IPS DF 6.9 (cell line): ENCODE data around the gene ANKRD6.

Experiments used
- DNase-seq: peaks from one replicate; pipeline ENCODE4 v3.0.0-alpha.2; 2013; ENCODE audit warnings: low read depth, low spot score
- H3K27ac ChIP-seq: one replicate; pipeline ENCODE4 v1.5.1; 2013; ENCODE audit warnings: low read length, control low read depth
- H3K27me3 ChIP-seq: 2 replicates; pipeline ENCODE4 v1.6.1; 2013; ENCODE audit warnings: mild to moderate bottlenecking, low read length; ENCODE audit not compliant: control insufficient read depth, insufficient read depth
- H3K36me3 ChIP-seq: 2 replicates; pipeline ENCODE4 v1.6.1; 2013; ENCODE audit warnings: low read length; ENCODE audit not compliant: control insufficient read depth, insufficient read depth
- H3K4me1 ChIP-seq: 2 replicates; pipeline ENCODE4 v1.6.1; 2013; ENCODE audit warnings: low read length; ENCODE audit not compliant: control insufficient read depth, insufficient read depth
- H3K4me3 ChIP-seq: 2 replicates; pipeline ENCODE4 v1.5.1; 2013; ENCODE audit warnings: mild to moderate bottlenecking, low read length
- H3K9me3 ChIP-seq: 2 replicates; pipeline ENCODE4 v1.6.1; 2013; ENCODE audit warnings: low read length, inconsistent platforms; ENCODE audit not compliant: control insufficient read depth, insufficient read depth
- WGBS: extraction: QIAGEN DNeasy Blood & Tissue Kit; methylation state at CpG from one replicate; pipeline ENCODE4 v1.1.7; 2013; ENCODE audit warnings: mixed read lengths, missing lambda C conversion rate; ENCODE audit not compliant: insufficient read length, insufficient coverage; 5-methylcytosine and 5-hydroxymethylcytosine counted together

The ANKRD6 gene

DNA sequence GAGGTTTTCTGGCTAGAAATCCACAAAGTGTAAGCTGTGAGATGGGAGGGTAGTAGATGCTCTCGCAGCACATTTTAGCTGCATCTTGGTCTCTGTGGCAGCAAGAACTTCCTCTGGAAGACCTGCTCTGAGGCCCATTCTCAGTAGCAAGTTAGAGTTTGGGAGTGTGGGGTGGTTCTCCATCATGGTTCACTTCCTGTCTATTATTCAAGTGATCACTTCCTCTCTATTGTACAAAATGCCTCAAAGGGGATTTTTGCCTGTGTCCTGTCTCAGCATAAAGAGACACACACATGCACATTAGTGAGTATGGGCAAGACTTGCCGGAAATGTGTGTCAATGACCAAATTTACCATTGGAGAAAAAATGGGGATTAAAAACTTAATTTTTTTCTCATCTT lies 163.1 kb downstream of the ANKRD6 start:
- Histone ChIP-seq H3K27me3 (no peaks in the 10 kb centered on the region), H3K4me1 (no peaks in the 10 kb centered on the region), H3K9me3 (no peaks in the 10 kb centered on the region), H3K27ac (no peak overlapping the region), H3K36me3 (no peaks in the 10 kb centered on the region), H3K4me3 (no peak overlapping the region)
- DNase-seq: no peak
- no CpG with 5 or more reads among the region's 2 CpGs for WGBS

GRCh38 chr6:89596484-89596883 lies 163.5 kb downstream of the ANKRD6 start:
- WGBS: no CpG with 5 or more reads among the region's 1 CpG
- H3K36me3 ChIP-seq: no peaks in the 10 kb centered on the region
- no peak overlapping the region for H3K4me3 ChIP-seq
- DNase-seq: no peak
- H3K27ac ChIP-seq: no peak overlapping the region
- no peaks in the 10 kb centered on the region for H3K4me1 ChIP-seq
- no peaks in the 10 kb centered on the region for H3K9me3 ChIP-seq
- H3K27me3 ChIP-seq: no peaks in the 10 kb centered on the region

- no peak overlapping the region for H3K4me3 ChIP-seq
- H3K27me3 ChIP-seq: no peaks in the 10 kb centered on the region
- H3K9me3 ChIP-seq: no peaks in the 10 kb centered on the region
- no peaks in the 10 kb centered on the region for H3K4me1 ChIP-seq
- WGBS: no CpG with 5 or more reads among the region's 2 CpGs
- H3K36me3 ChIP-seq: no peaks in the 10 kb centered on the region
- DNase-seq: no peak
- H3K27ac ChIP-seq: no peak overlapping the region
Measured at GRCh38 chr6:89597372-89597771, 164.4 kb downstream of the ANKRD6 start.

- Histone ChIP-seq H3K36me3 (0 out of 2 replicates have a peak, but pooled peaks cover 2% of the 10 kb centered on the region), H3K4me1 (0 out of 2 replicates have a peak, but pooled peaks cover 3% of the 10 kb centered on the region), H3K27me3 (no peaks in the 10 kb centered on the region), H3K27ac (no peak overlapping the region), H3K4me3 (no peak overlapping the region), H3K9me3 (no peaks in the 10 kb centered on the region)
- no peak for DNase-seq
- no CpG with 5 or more reads among the region's 3 CpGs for WGBS
Measured at GRCh38 chr6:89597988-89598387, 165.0 kb downstream of the ANKRD6 start.

GRCh38 chr6:89599727-89600126 lies 166.8 kb downstream of the ANKRD6 start:
- H3K27me3 ChIP-seq: no peaks in the 10 kb centered on the region
- H3K36me3 ChIP-seq: 0 out of 2 replicates have a peak, but pooled peaks cover 2% of the 10 kb centered on the region
- no peaks in the 10 kb centered on the region for H3K9me3 ChIP-seq
- no peak overlapping the region for H3K27ac ChIP-seq
- no peak for DNase-seq
- WGBS: no CpG with 5 or more reads among the region's 7 CpGs
- H3K4me1 ChIP-seq: 0 out of 2 replicates have a peak, but pooled peaks cover 3% of the 10 kb centered on the region
- H3K4me3 ChIP-seq: no peak overlapping the region

DNA sequence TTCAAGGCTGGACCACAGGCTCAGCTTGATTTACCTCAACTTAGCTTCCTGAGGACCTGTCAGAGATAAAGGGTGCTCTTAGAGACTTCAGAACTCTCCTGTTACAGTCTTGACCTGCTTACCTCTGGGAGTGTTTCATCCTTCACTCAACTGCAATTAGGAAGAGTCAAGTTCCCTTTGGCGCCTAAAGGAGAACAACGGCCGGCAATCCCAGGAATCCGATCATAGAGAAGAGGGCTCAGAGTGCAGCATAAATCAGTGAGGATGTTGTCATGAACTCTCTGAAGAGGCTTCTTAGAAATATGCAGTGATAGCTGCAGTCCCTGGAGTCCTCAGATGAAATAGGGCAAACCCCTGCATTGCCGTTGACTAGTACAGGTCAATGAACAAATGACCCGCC lies 169.2 kb downstream of the ANKRD6 start:
- H3K4me3 ChIP-seq: no peak overlapping the region
- no peaks in the 10 kb centered on the region for H3K9me3 ChIP-seq
- no peak overlapping the region for H3K27ac ChIP-seq
- H3K27me3 ChIP-seq: no peaks in the 10 kb centered on the region
- 0 out of 2 replicates have a peak, but pooled peaks cover 2% of the 10 kb centered on the region for H3K36me3 ChIP-seq
- no peak for DNase-seq
- H3K4me1 ChIP-seq: 0 out of 2 replicates have a peak, but pooled peaks cover 3% of the 10 kb centered on the region
- WGBS: no CpG with 5 or more reads among the region's 6 CpGs

- H3K36me3 ChIP-seq: 0 out of 2 replicates have a peak, but pooled peaks cover 2% of the 10 kb centered on the region
- H3K4me1 ChIP-seq: 0 out of 2 replicates have a peak, but pooled peaks cover 3% of the 10 kb centered on the region
- H3K4me3 ChIP-seq: no peak overlapping the region
- no peak for DNase-seq
- H3K27ac ChIP-seq: no peak overlapping the region
- H3K27me3 ChIP-seq: no peaks in the 10 kb centered on the region
- no peaks in the 10 kb centered on the region for H3K9me3 ChIP-seq
- no CpG with 5 or more reads among the region's 5 CpGs for WGBS
Measured at GRCh38 chr6:89604653-89605052, 171.7 kb downstream of the ANKRD6 start.

GRCh38 chr6:89605861-89606260 lies 172.9 kb downstream of the ANKRD6 start:
- Histone ChIP-seq H3K27ac (no peak overlapping the region), H3K9me3 (no peaks in the 10 kb centered on the region), H3K4me3 (no peak overlapping the region), H3K27me3 (no peaks in the 10 kb centered on the region), H3K36me3 (0 out of 2 replicates have a peak, but pooled peaks cover 2% of the 10 kb centered on the region), H3K4me1 (0 out of 2 replicates have a peak, but pooled peaks cover 3% of the 10 kb centered on the region)
- WGBS: no CpG with 5 or more reads among the region's 5 CpGs
- no peak for DNase-seq

DNA sequence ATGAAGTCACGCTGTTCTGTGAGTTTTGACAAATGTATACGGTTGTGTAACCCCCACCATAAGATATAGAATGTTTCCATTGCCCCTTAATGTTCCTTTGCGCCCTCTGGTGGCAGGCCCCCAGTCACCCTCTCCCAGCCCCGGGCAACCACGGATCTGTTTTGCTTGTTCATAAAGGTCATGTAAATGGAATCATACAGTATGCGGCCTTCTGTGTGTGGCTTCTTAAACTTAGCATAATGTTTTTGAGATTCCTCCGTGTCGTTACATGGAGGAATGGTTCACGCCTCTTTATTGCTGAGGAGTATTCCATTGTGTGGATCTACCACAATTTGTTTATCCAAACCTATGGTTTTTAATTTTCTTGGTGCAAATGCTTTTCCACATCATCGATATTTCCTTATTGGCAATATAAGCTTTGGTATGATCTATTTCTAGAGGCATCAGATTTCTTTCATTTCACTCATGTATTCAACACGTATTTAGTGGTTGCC lies 177.2 kb downstream of the ANKRD6 start:
- DNase-seq: no peak
- WGBS: no CpG with 5 or more reads among the region's 11 CpGs
- no peaks in the 10 kb centered on the region for H3K9me3 ChIP-seq

DNA sequence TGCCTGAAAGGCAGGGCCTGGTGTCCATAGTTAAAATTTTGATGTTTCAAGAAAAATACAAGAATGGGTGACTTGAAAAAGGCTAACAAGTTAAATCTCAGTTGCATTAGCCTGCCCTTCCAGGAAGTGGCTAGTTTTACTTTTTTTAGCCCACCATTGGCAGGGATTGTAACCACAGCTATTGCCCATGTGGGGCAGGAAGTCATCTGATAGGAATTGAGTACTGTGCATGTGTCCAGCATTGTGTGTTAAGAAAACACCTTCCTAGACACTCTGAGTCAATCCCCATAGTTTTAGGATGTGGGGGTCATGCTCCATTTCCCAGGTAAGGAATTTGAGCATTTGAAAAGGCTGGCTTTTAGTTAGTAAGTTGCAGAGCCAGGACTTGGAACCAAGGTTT lies 178.7 kb downstream of the ANKRD6 start:
- Histone ChIP-seq H3K4me1 (no peaks in the 10 kb centered on the region), H3K9me3 (no peaks in the 10 kb centered on the region), H3K36me3 (no peaks in the 10 kb centered on the region), H3K27ac (no peak overlapping the region), H3K27me3 (no peaks in the 10 kb centered on the region), H3K4me3 (no peak overlapping the region)
- no peak for DNase-seq

More for the DNA sequence above, 177.2 kb downstream of the ANKRD6 start:
- Histone ChIP-seq H3K36me3 (no peaks in the 10 kb centered on the region), H3K27ac (no peak overlapping the region), H3K4me3 (no peak overlapping the region), H3K4me1 (no peaks in the 10 kb centered on the region), H3K27me3 (no peaks in the 10 kb centered on the region)

DNA sequence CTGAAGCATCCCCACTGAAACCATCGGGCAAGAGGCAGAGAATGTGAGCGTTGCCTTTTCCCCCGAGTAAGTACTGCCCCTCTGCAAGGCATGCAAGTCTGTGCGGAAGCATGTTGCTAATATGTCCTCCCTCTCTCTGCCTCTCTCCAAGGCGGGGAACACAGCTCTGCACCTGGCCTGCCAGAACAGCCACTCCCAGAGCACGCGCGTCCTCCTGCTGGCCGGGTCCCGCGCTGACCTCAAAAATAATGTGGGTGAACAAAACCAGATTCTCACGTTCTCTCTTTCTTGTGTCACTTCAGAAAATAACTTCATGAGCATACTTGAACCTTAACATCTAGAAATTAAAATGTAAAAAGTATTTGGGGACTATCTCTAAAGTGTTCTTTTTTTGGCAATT lies 179.2 kb downstream of the ANKRD6 start:
- WGBS: no CpG with 5 or more reads among the region's 12 CpGs
- H3K4me3 ChIP-seq: no peak overlapping the region
- DNase-seq: no peak

More for the DNA sequence above, 179.2 kb downstream of the ANKRD6 start:
- Histone ChIP-seq H3K27ac (no peak overlapping the region), H3K4me1 (no peaks in the 10 kb centered on the region), H3K36me3 (no peaks in the 10 kb centered on the region), H3K27me3 (no peaks in the 10 kb centered on the region), H3K9me3 (no peaks in the 10 kb centered on the region)
